Middle frontal gyrus (tissue), 1 donor: ENCODE results near the gene DPEP2NB.
"Not testable (repeated sequence)": the region's sequence is repeated elsewhere in the genome, so short reads cannot be mapped to it uniquely, and the experiment has no call there.

Experiments used
- DNase-seq: peaks from one replicate; pipeline ENCODE4 v3.0.0-alpha.2; 2015; ENCODE audit warnings: low spot score; ENCODE audit errors: extremely low spot score

DPEP2NB gene

GRCh38 chr16:68015681-68016080 is at the start of gene DPEP2NB:
DPEP2NB (minus strand) TSS chr16:68015911; CDS start chr16:68015770, 141 bp downstream.
- no peak for DNase-seq

- peak; percentile 27 for DNase-seq
Measured at GRCh38 chr16:68064791-68065365, 49.2 kb upstream of the DPEP2NB start.

GRCh38 chr16:68062910-68063393 is 47.2 kb upstream of the DPEP2NB start:
- DNase-seq, result no peak

- DNase-seq, result no peak
Measured at GRCh38 chr16:68061396-68061795, 45.7 kb upstream of the DPEP2NB start.

- DNase-seq, result no peak
Measured at GRCh38 chr16:68059804-68060203, 44.1 kb upstream of the DPEP2NB start.

GRCh38 chr16:68055395-68055794 is 39.7 kb upstream of the DPEP2NB start:
- no peak for DNase-seq

- DNase-seq, result no peak
Measured at GRCh38 chr16:68049449-68049848, 33.7 kb upstream of the DPEP2NB start.

- DNase-seq, result no peak
Measured at GRCh38 chr16:68047987-68048386, 32.3 kb upstream of the DPEP2NB start.

GRCh38 chr16:68046106-68046505 is 30.4 kb upstream of the DPEP2NB start:
- no peak for DNase-seq

- DNase-seq, result no peak
Measured at GRCh38 chr16:68041783-68042182, 26.1 kb upstream of the DPEP2NB start.

GRCh38 chr16:68040506-68041288 is 25.0 kb upstream of the DPEP2NB start:
- DNase-seq, result no peak

GRCh38 chr16:68037841-68038597 is 22.3 kb upstream of the DPEP2NB start:
- DNase-seq, result no peak

GRCh38 chr16:68035227-68035626 is 19.5 kb upstream of the DPEP2NB start:
- no peak for DNase-seq

GRCh38 chr16:68033101-68033500 is 17.4 kb upstream of the DPEP2NB start:
- no peak for DNase-seq

GRCh38 chr16:68031951-68032350 is 16.2 kb upstream of the DPEP2NB start:
- no peak for DNase-seq

GRCh38 chr16:68030108-68030507 is 14.4 kb upstream of the DPEP2NB start:
- not testable (repeated sequence) for DNase-seq

- no peak for DNase-seq
Measured at GRCh38 chr16:68028996-68029395, 13.3 kb upstream of the DPEP2NB start.

GRCh38 chr16:68022728-68023537 is 7.2 kb upstream of the DPEP2NB start, which contains the start of the genes DDX28 and DUS2:
DDX28 (minus strand) TSS chr16:68023232; CDS start chr16:68023202, 30 bp downstream.
DUS2 (plus strand) TSS chr16:68023284; CDS start chr16:68038024, 14,740 bp downstream.
- DNase-seq, result peak; percentile 87

GRCh38 chr16:68022278-68022727 is 6.6 kb upstream of the DPEP2NB start:
- DNase-seq, result no peak

GRCh38 chr16:68021490-68021889 is 5.8 kb upstream of the DPEP2NB start:
- no peak for DNase-seq

- DNase-seq, result no peak
Measured at GRCh38 chr16:68019167-68019680, 3.5 kb upstream of the DPEP2NB start.
